SH-SY5Y (cell line): Measurements from ENCODE around the gene SRRM4.

Source experiments
- GATA2 ChIP-seq: IDR thresholded peaks from 2 replicates; pipeline ENCODE4 v1.6.1; 2011; ENCODE audit warnings: mild to moderate bottlenecking, low read depth, low read length
- GATA3 ChIP-seq: IDR thresholded peaks from 2 replicates; pipeline ENCODE4 v1.6.1; 2011; ENCODE audit warnings: low read depth, mild to moderate bottlenecking, low read length, moderate library complexity

The SRRM4 gene

GRCh38 chr12:119114294-119114693 lies 133.0 kb downstream of the SRRM4 start:
- no peak for TF ChIP-seq GATA3
- no peak for TF ChIP-seq GATA2

GRCh38 chr12:119115296-119115905 lies 134.1 kb downstream of the SRRM4 start:
- TF ChIP-seq GATA3 (no peak), GATA2 (no peak)

- no peak for TF ChIP-seq GATA3
- no peak for TF ChIP-seq GATA2
Measured at GRCh38 chr12:119117936-119118335, 136.6 kb downstream of the SRRM4 start.

GRCh38 chr12:119118625-119119024 lies 137.3 kb downstream of the SRRM4 start:
- TF ChIP-seq GATA2 (no peak), GATA3 (no peak)

- TF ChIP-seq GATA2 = no peak
- TF ChIP-seq GATA3 = no peak
Measured at GRCh38 chr12:119122047-119122446, 140.7 kb downstream of the SRRM4 start.

GRCh38 chr12:119122751-119123150 lies 141.4 kb downstream of the SRRM4 start:
- TF ChIP-seq GATA2 (no peak), GATA3 (no peak)

GRCh38 chr12:119128527-119128926 lies 147.2 kb downstream of the SRRM4 start:
- no peak for TF ChIP-seq GATA3
- TF ChIP-seq GATA2 = no peak

- TF ChIP-seq GATA2 (no peak), GATA3 (no peak)
Measured at GRCh38 chr12:119129827-119130434, 148.6 kb downstream of the SRRM4 start.

GRCh38 chr12:119130523-119130922 lies 149.2 kb downstream of the SRRM4 start:
- TF ChIP-seq GATA2 (no peak), GATA3 (no peak)

- no peak for TF ChIP-seq GATA2
- TF ChIP-seq GATA3 = no peak
Measured at GRCh38 chr12:119134284-119135072, 153.1 kb downstream of the SRRM4 start.

- TF ChIP-seq GATA3 (no peak), GATA2 (no peak)
Measured at GRCh38 chr12:119136811-119137410, 155.6 kb downstream of the SRRM4 start.

- TF ChIP-seq GATA2 (no peak), GATA3 (no peak)
Measured at GRCh38 chr12:119139448-119139847, 158.1 kb downstream of the SRRM4 start.

- TF ChIP-seq GATA2 (no peak), GATA3 (no peak)
Measured at GRCh38 chr12:119145367-119145766, 164.0 kb downstream of the SRRM4 start.

GRCh38 chr12:119147847-119148448 lies 166.6 kb downstream of the SRRM4 start:
- TF ChIP-seq GATA3 (no peak), GATA2 (no peak)
